ENCODE results near the gene TXNRD3. TPM values are rescaled to one million over a fixed set of nuclear protein-coding genes. Genes with fewer than 3 reads are reported as not detected.

TXNRD3 gene
- total RNA-seq, 2 experiments from 2014 or later = not detected

- Histone ChIP-seq H4K20me1 (ENCODE audit: insufficient read depth, low read length) (no peaks in the 10 kb centered on the region), H3K9me2 (ENCODE audit: insufficient read depth, low read length) (no peaks in the 10 kb centered on the region; the same call in 1 of the 2 replicates), H2AFZ (ENCODE audit: low read length) (no peak overlapping the region), H3K36me3 (ENCODE audit: insufficient read depth, low read length) (no peaks in the 10 kb centered on the region), H3K4me3 (ENCODE audit: low read depth, low read length, poor library complexity, severe bottlenecking) (no peak overlapping the region), H3K4me1 (ENCODE audit: insufficient read depth, low read length, poor library complexity, severe bottlenecking) (no peaks in the 10 kb centered on the region), H3K9me3 (ENCODE audit: low read length) (no peaks in the 10 kb centered on the region), H3K27ac (ENCODE audit: low read depth, low read length, poor library complexity, severe bottlenecking) (no peak overlapping the region), H3K4me2 (ENCODE audit: low read length) (no peak overlapping the region), H3K79me2 (ENCODE audit: insufficient read depth, low read depth, low read length) (no peaks in the 10 kb centered on the region)
- DNase-seq (ENCODE audit: low spot score) = no peak
- intact Hi-C loops (cut with micrococcal nuclease; ENCODE audit: unreplicated experiment) = no loop called here
- BruUV-seq (replicated peaks) = no TSS peak
- TF ChIP-seq EZH2phosphoT487 (IDR thresholded peaks at IDR 0.05; ENCODE audit: borderline replicate concordance, low read depth, low read length) = no peak
- TF ChIP-seq, protein P1, sequence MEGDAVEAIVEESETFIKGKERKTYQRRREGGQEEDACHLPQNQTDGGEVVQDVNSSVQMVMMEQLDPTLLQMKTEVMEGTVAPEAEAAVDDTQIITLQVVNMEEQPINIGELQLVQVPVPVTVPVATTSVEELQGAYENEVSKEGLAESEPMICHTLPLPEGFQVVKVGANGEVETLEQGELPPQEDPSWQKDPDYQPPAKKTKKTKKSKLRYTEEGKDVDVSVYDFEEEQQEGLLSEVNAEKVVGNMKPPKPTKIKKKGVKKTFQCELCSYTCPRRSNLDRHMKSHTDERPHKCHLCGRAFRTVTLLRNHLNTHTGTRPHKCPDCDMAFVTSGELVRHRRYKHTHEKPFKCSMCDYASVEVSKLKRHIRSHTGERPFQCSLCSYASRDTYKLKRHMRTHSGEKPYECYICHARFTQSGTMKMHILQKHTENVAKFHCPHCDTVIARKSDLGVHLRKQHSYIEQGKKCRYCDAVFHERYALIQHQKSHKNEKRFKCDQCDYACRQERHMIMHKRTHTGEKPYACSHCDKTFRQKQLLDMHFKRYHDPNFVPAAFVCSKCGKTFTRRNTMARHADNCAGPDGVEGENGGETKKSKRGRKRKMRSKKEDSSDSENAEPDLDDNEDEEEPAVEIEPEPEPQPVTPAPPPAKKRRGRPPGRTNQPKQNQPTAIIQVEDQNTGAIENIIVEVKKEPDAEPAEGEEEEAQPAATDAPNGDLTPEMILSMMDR (conservative IDR thresholded peaks at IDR 0.05; ENCODE audit: low read length) = no peak
- POLR2A ChIA-PET = no interaction called here
- CTCF ChIA-PET (ENCODE audit: unreplicated experiment) = no interaction called here
Observed at GRCh38 chr3:126656371-126657134, 1.6 kb upstream of the TXNRD3 start.

DNA sequence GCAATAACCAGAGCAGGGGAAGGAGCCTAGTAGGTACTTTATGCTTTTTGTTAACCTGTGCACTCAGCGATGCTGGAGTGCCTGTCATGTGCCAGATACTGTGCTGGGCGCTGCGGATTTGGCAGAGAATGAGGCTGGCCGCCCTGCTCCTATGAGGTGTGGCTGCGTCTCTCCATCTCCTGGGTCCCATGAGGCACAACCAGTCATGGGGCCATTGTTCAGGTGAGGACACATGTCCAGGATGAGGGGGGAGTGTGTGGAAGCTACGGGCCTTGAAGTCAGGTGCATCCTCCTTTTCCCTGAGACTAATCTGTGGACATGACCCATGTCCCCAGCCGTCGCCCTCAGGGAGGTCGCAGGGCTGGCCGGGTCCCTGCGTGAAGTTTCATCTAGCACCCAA, 963 bp upstream of the TXNRD3 start:
- CTCF ChIA-PET (ENCODE audit: unreplicated experiment) = no interaction called here
- H3K4me2 ChIP-seq (ENCODE audit: low read length) = no peak overlapping the region
- intact Hi-C loops (cut with micrococcal nuclease; ENCODE audit: unreplicated experiment) = no loop called here

More for the DNA sequence above, 963 bp upstream of the TXNRD3 start:
- no peaks in the 10 kb centered on the region for H3K79me2 ChIP-seq (ENCODE audit: insufficient read depth, low read depth, low read length)
- POLR2A ChIA-PET = no interaction called here
- no peak overlapping the region for H3K27ac ChIP-seq (ENCODE audit: low read depth, low read length, poor library complexity, severe bottlenecking)
- no peaks in the 10 kb centered on the region for H3K9me3 ChIP-seq (ENCODE audit: low read length)
- H3K4me1 ChIP-seq (ENCODE audit: insufficient read depth, low read length, poor library complexity, severe bottlenecking) = no peaks in the 10 kb centered on the region
- no peak for TF ChIP-seq EZH2phosphoT487 (IDR thresholded peaks at IDR 0.05; ENCODE audit: borderline replicate concordance, low read depth, low read length)
- TF ChIP-seq, protein P1 (conservative IDR thresholded peaks at IDR 0.05; ENCODE audit: low read length) = no peak
- no peak overlapping the region for H3K4me3 ChIP-seq (ENCODE audit: low read depth, low read length, poor library complexity, severe bottlenecking)
- no peak for DNase-seq (ENCODE audit: low spot score)
- no peak overlapping the region for H2AFZ ChIP-seq (ENCODE audit: low read length)
- H3K36me3 ChIP-seq (ENCODE audit: insufficient read depth, low read length) = no peaks in the 10 kb centered on the region
- BruUV-seq (replicated peaks) = no TSS peak
- H3K9me2 ChIP-seq (ENCODE audit: insufficient read depth, low read length) = no peaks in the 10 kb centered on the region; the same call in 1 of the 2 replicates
- H4K20me1 ChIP-seq (ENCODE audit: insufficient read depth, low read length) = no peaks in the 10 kb centered on the region
